Chondrocyte (in vitro differentiated cells): ENCODE measurements around the gene JADE3. TPM values are rescaled to one million over a fixed set of nuclear protein-coding genes. Genes with fewer than 3 reads are reported as not detected.

Experiments used
- DNase-seq: peaks from one replicate; pipeline ENCODE4 v3.0.0; 2021; ENCODE audit warnings: mixed read lengths, low spot score
- H3K27ac Mint-ChIP-seq: one replicate; pipeline ENCODE4 v1.8.0; 2021; ENCODE audit warnings: mild to moderate bottlenecking, moderate library complexity, mixed read lengths; ENCODE audit not compliant: unreplicated experiment
- H3K27me3 Mint-ChIP-seq: 2 replicates; pipeline ENCODE4 v1.8.0; 2021; ENCODE audit warnings: low read depth, mixed read lengths
- H3K36me3 Mint-ChIP-seq: 2 replicates; pipeline ENCODE4 v1.8.0; 2021; ENCODE audit warnings: low read depth, mixed read lengths
- H3K4me1 Mint-ChIP-seq: 2 replicates; pipeline ENCODE4 v1.8.0; 2021; ENCODE audit warnings: low read depth, mild to moderate bottlenecking, mixed read lengths
- H3K4me3 Mint-ChIP-seq: one replicate; pipeline ENCODE4 v1.8.0; 2021; ENCODE audit warnings: mild to moderate bottlenecking, moderate library complexity, mixed read lengths; ENCODE audit not compliant: unreplicated experiment
- H3K9me3 Mint-ChIP-seq: 2 replicates; pipeline ENCODE4 v1.8.0; 2021; ENCODE audit warnings: low read depth, mixed read lengths
- CTCF ChIP-seq: fragments of 200-600 bp; sonication (generic); IDR thresholded peaks from 2 replicates; pipeline ENCODE4 v1.5.0; 2021; ENCODE audit warnings: antibody characterized with exemption, mild to moderate bottlenecking, moderate library complexity
- total RNA-seq: library from RNA; stranded (reverse); gene quantifications from 3 replicates; pipeline ENCODE4 v1.2.1, GENCODE V29; 2021

Gene JADE3
- total RNA-seq, 1 donor from 2014 or later, result 11.7 TPM

- H3K36me3 Mint-ChIP-seq, result peaks cover 11% of the 10 kb centered on the region
- no peak overlapping the region for H3K4me3 Mint-ChIP-seq
- no peak for TF ChIP-seq CTCF
- no peak for DNase-seq
- peak overlapping the region; percentile 8 for H3K27ac Mint-ChIP-seq
- H3K4me1 Mint-ChIP-seq, result peaks cover 11% of the 10 kb centered on the region
- peaks cover 21% of the 10 kb centered on the region for H3K9me3 Mint-ChIP-seq
- H3K27me3 Mint-ChIP-seq, result no peaks in the 10 kb centered on the region
These were observed 81.9 kb downstream of the JADE3 start for GRCh38 chrX:46994096-46994495.

- DNase-seq, result no peak
- no peak overlapping the region for H3K4me3 Mint-ChIP-seq
- no peak for TF ChIP-seq CTCF
- no peaks in the 10 kb centered on the region for H3K36me3 Mint-ChIP-seq
- H3K27me3 Mint-ChIP-seq, result no peaks in the 10 kb centered on the region
- no peaks in the 10 kb centered on the region for H3K4me1 Mint-ChIP-seq
- H3K27ac Mint-ChIP-seq, result no peak overlapping the region
- H3K9me3 Mint-ChIP-seq, result peaks cover 9% of the 10 kb centered on the region
These were observed 99.9 kb downstream of the JADE3 start for GRCh38 chrX:47012131-47012530.

GRCh38 chrX:47026198-47026597 is 114.0 kb downstream of the JADE3 start:
- no peaks in the 10 kb centered on the region for H3K9me3 Mint-ChIP-seq
- TF ChIP-seq CTCF, result no peak
- peaks cover 4% of the 10 kb centered on the region for H3K4me1 Mint-ChIP-seq

GRCh38 chrX:47030339-47030738 is 118.1 kb downstream of the JADE3 start:
- no peak for DNase-seq
- peak; percentile 90 for TF ChIP-seq CTCF
- no peaks in the 10 kb centered on the region for H3K9me3 Mint-ChIP-seq
- H3K4me1 Mint-ChIP-seq, result peaks cover 5% of the 10 kb centered on the region
- no peak overlapping the region for H3K4me3 Mint-ChIP-seq
- H3K27me3 Mint-ChIP-seq, result no peaks in the 10 kb centered on the region
- H3K36me3 Mint-ChIP-seq, result no peaks in the 10 kb centered on the region
- no peak overlapping the region for H3K27ac Mint-ChIP-seq

More at GRCh38 chrX:47026198-47026597, 114.0 kb downstream of the JADE3 start:
- no peak overlapping the region for H3K4me3 Mint-ChIP-seq
- H3K36me3 Mint-ChIP-seq, result no peaks in the 10 kb centered on the region
- DNase-seq, result no peak
- H3K27me3 Mint-ChIP-seq, result no peaks in the 10 kb centered on the region
- H3K27ac Mint-ChIP-seq, result no peak overlapping the region

GRCh38 chrX:47047989-47048388 is 135.8 kb downstream of the JADE3 start:
- Mint-ChIP-seq H3K9me3 (peaks cover 23% of the 10 kb centered on the region), H3K36me3 (peaks cover 13% of the 10 kb centered on the region), H3K4me3 (no peak overlapping the region), H3K27ac (no peak overlapping the region), H3K27me3 (no peaks in the 10 kb centered on the region), H3K4me1 (no peaks in the 10 kb centered on the region)
- DNase-seq, result no peak
- no peak for TF ChIP-seq CTCF
